SH-SY5Y (cell line): Measurements from ENCODE around the gene PADI4.

Experiments used
- GATA2 ChIP-seq: IDR thresholded peaks from 2 replicates; pipeline ENCODE4 v1.6.1; 2011; ENCODE audit warnings: mild to moderate bottlenecking, low read depth, low read length
- GATA3 ChIP-seq: IDR thresholded peaks from 2 replicates; pipeline ENCODE4 v1.6.1; 2011; ENCODE audit warnings: low read depth, mild to moderate bottlenecking, low read length, moderate library complexity

DNA sequence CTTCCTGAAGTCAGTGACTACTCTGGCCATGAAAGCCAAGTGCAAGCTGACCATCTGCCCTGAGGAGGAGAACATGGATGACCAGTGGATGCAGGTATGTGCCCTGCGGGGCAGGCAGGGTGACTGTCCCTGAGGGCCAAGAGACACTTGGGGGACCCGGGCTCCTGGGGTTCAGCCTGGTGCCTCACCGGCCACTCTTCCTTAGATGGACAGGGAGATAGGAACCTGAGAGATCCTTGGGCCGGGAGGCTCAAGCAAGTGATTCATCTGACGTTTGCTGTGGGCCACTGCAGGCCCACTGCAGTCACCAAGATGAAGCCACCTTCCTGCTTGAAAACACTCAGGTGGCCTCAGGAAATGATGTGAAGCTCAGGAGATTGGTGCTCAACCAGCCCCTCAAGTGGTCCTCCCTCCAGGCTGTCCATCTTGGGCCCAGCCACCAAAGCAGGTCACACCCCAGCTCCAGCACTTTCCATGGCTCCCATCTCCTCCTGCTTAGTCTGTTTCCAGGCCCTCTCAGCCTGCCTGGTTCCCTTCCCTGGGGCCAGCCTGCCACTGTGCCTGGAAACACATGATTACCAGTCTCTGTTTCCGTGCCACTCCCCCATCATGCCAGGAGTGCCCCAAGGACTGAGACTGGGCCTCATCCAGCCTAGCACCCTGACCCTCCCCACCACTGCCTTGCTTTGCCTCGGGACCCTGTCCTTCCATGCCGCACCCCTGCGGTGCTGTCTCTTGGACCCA lies 38.2 kb downstream of the PADI4 start:
- TF ChIP-seq GATA2 (no peak), GATA3 (no peak)
